GM21367 (cell line): ENCODE measurements around the gene SHISA9.

ENCODE experiments used
- ATAC-seq: cut with Tn5 transposase; IDR thresholded peaks from one replicate; pipeline ENCODE4 v1.9.1; 2021; ENCODE audit not compliant: unreplicated experiment

SHISA9 gene

GRCh38 chr16:13012601-13013000 lies 111.2 kb downstream of the SHISA9 start:
- no peak for ATAC-seq

DNA sequence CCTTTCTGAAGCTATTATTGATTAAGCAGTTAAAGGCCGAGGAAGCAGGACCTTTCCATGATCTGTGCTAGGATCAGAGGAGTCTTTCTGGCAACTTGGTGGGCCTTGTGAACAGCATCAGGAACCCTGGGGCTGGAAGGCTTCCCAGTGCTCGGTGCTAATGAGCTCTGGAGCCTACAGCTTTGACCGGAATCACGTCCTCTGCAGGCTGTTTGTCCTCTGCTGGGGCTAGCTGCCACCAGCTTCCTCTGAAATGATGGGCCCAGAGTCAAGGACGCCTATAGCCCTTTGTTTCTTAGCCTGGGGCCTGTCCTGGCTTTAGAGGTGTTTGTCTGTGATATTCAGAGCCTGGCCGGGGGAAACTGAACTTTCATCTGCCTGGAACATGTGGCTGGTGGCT lies 111.6 kb downstream of the SHISA9 start:
- no peak for ATAC-seq

DNA sequence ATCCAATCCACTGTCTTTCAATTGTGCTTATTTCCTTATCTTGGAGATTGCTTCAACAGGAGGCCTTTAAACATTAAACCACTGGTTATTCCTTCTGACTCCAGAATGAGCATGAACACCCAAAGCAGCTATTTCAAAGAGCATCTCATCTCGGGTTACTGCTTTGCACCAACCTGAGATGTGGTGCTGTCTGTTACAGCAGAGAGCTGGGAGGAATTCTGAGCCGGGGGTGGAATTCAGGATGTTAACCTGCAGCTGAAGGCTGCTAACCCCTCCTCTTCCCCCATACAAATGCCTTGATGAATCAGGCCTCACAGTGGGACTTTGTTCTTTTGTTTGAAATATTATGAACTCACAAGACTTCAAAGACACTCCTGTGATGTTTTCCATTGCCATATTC lies 113.1 kb downstream of the SHISA9 start:
- ATAC-seq, result no peak

- ATAC-seq, result no peak
Observed at GRCh38 chr16:13018026-13018425, 116.6 kb downstream of the SHISA9 start.

DNA sequence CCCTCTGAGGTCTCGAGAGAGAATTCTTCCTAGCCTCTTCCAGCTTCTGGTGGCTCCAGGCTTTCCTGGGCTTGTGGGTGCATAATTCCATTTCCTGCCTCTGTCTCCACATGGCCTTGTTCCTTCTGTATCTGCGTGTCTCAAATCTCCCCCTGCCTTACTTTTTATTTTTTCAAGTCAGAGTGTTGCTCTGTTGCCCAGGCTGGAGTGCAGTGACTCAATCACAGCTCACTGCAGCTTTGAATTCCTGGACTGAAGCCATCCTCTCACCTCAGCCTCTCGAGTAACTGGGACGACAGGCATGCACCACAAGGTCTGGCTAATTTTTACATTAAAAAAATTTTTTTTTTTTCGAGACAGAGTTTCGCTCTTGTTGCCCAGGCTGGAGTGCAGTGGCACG lies 120.6 kb downstream of the SHISA9 start:
- no peak for ATAC-seq

DNA sequence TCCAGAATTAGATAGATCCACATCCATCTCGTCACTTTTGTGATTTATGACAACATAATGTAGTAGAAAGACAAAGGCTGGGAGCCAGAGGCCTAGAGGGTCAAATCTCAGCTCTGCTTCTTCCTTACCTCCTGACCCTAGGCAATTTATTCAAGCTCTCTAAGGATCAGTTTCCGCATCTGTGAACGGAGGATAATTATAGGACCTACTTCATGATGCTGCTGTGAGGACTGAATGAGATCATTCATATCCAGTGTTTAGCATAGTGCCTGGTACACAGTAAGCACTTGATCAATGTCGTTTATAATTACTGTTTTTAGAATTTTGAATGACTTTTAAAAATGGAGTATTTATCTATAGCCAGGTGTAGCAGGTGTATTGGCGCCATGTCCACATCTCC lies 128.4 kb downstream of the SHISA9 start:
- no peak for ATAC-seq

GRCh38 chr16:13030769-13031168 lies 129.4 kb downstream of the SHISA9 start:
- no peak for ATAC-seq

- ATAC-seq, result no peak
Observed at GRCh38 chr16:13032911-13033310, 131.5 kb downstream of the SHISA9 start.

DNA sequence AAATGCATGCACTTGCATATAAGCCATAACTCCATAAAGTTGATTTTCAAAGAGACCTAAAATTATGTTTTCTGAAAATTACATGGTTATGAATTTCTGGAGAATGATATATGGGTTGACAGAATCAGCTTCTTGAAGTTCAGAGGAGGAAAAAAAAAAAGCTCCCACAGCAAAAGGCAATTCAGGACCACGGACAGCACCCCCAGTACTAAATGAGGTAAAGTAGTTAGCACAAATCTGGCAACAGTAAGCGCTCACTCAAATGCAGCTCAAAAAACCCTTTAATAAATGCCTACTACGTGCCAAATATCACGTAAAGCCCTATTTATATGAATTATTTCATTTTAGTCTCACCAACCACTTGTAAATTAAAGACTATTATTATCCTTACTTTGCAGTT lies 135.2 kb downstream of the SHISA9 start:
- no peak for ATAC-seq

DNA sequence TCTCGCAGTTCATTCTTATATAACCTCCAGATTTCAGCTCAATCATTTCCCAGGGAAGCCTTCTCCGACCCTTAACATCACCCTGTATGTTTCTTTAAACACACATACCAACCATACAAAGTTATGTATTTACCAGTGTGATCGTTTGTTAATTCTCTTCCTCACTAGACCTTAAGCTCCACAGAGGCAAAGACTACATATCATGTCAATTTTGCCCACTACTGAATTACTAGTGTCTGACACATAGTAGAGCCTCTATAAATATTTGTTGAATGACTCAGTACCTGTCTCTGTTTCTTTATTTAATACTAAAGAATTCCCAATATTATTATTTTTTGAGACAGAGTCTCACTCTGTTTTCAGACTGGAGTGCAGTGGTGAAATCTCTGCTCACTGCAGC lies 137.2 kb downstream of the SHISA9 start:
- ATAC-seq, result no peak

GRCh38 chr16:13039526-13039925 lies 138.1 kb downstream of the SHISA9 start:
- no peak for ATAC-seq

DNA sequence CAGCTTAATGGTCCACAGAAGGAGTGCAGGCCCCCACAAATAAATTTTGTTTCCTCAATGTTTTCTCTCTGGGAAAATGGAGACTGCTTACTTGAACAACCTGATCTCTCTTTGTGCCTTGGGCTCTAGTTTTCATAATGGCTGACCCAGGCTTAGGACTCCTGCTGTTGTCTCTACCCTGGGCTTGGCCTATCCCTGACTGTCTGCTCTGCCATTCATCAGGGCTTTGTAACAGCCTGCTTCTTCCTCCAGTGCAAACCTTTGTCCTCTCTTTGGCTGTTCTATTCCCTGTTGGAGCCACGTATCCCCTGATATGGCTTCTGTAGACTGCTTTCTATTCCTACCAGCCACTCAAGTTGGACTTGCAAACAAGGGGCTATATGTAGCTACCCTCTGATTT lies 139.8 kb downstream of the SHISA9 start:
- ATAC-seq, result no peak

DNA sequence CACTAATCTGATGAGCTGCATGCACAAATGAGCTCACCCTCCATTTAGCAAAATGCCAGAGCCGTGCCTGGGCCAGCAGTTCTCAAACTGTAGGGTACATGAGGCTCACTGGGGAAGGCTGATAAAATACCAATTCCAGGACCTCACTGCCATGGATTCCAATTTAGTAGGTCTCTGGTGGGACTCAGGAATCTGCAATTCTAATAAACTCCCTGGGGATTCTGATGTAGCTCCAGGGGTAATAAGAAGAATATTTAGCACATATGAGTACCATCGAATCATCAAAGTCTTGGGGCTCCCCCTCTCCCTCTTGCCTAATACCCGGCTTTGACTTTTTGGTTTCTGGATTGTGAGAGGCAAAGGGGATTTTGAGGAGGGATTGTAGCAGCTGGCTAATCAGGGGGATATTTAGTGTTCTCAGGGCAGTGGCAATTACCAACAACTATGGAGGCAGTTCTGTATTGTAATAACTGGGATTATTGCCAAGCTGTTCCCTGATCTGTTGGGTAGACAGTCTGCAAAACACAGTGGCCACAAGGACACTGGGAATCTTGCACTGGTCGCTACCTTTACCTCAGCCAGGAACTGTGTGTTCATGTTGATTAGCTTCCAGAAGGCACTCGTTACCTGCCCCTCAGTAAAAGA lies 140.4 kb downstream of the SHISA9 start:
- ATAC-seq, result no peak

DNA sequence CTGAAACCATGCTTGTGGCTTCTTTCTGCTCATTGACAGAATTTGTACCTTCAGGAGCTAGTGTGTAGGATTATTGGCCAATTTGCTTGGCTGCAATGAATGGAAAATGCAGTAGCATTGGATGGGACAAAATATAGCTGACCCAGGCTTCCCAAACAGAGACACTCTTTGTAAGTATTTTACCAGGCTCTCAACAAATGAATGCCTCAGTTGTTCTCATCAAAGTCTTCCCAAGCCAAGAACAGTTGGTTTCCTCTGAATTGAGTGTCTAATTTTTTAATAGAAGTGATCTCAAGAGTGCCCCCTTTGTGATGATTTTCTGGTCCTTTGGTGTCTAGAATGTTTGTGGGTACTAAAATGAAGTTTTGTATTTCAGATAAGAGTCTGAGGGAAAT lies 140.9 kb downstream of the SHISA9 start:
- no peak for ATAC-seq

DNA sequence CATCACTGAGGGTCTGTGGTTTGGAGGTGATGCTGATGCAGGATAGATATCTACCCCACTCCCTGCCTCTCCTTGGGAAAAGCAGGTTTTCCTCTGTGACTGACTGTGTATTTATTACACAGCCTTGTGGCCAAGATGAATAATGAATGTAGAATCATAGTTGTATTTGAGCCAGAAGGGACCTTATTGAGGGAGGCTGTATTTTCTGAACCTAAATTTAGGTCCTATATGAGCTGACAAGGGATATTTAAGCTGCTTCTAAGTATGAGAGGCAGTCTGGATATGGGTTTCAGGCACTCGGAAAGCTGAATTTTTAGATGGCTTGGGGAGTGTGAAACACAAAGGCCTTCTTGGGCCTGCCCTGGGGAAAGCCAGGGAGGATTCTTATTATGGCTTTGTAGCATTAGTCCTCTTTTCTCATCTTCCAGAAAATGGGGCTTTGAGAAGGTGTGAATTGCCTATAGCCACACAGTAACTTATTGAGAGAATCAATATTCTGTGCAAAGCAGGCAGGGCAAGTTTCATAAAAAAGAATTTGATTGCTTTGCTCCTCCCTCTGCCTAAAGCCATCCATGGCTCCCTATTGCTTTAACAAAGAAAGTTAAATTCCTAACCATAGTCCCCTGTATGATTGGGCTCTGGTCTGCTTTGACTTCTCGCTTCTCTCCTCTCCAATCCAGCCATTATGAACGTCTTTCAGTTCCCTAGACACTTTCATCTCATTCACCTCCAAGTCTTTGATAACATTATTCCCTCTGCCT lies 144.8 kb downstream of the SHISA9 start:
- no peak for ATAC-seq

GRCh38 chr16:13047276-13047675 lies 145.9 kb downstream of the SHISA9 start:
- ATAC-seq, result no peak

GRCh38 chr16:13049688-13050087 lies 148.3 kb downstream of the SHISA9 start:
- no peak for ATAC-seq

- ATAC-seq, result no peak
Observed at GRCh38 chr16:13052431-13052830, 151.0 kb downstream of the SHISA9 start.

- ATAC-seq, result no peak
Observed at GRCh38 chr16:13055480-13055879, 154.1 kb downstream of the SHISA9 start.

DNA sequence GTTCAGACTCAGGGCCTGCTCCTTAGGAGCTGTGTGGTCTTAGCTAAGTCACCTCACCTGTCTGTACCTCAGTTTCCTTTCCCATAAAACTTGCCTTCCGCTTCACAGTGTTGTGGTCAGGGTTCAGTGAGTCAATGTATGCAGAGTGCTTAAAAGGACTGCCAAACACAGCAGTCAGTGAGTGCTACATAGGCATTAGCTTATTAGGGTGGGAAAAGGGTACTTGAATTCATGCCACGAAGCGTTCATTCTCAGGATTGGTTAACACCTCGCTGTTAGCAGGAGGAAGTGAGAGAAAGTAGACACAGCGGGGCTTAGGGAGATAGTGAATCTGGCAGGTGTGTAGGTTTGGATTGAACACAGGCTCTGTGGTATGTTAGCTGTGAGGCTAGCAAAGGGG lies 155.2 kb downstream of the SHISA9 start:
- no peak for ATAC-seq

DNA sequence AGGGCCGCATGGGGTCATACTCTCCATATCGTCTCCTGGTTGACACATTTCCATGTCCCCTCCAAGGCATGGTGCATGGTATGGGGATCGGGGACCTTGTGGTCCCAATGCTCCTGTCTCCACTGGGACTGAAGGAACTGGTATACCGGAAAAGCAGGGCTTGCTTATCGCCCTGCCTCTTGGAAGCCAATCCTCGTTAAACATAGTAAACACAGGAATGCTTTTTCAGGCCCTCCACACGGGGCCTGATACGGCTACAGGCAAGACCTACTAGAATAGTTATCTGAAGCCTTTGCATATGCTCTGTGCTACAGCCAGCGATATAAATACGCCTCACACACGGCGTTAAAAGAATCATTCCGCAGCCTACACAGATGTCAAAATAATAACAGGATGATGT lies 159.5 kb downstream of the SHISA9 start:
- no peak for ATAC-seq

- no peak for ATAC-seq
Observed at GRCh38 chr16:13061691-13062090, 160.3 kb downstream of the SHISA9 start.

- no peak for ATAC-seq
Observed at GRCh38 chr16:13062219-13062618, 160.8 kb downstream of the SHISA9 start.
